HepG2 (cell line): Measurements from ENCODE around the gene B3GALNT2. TPM values are rescaled to one million over a fixed set of nuclear protein-coding genes. Genes with fewer than 3 reads are reported as not detected.
A peak's percentile ranks its signal among the peaks of the same experiment; 100 is the strongest.

Source experiments
- CCAR2 ChIP-seq: fragments of 200-400 bp; formaldehyde crosslinking; optimal IDR thresholded peaks from 2 replicates; pipeline ENCODE3; 2018; ENCODE audit warnings: low read depth, mild to moderate bottlenecking, low read length, moderate library complexity
- CEBPB ChIP-seq: IDR thresholded peaks from 2 replicates; pipeline ENCODE4 v1.6.1; 2011; ENCODE audit warnings: low read depth, low read length, improper control_type of control experiment, borderline replicate concordance
- DR1 ChIP-seq: sonication (generic); formaldehyde crosslinking; IDR thresholded peaks from 2 replicates; pipeline ENCODE4 v1.8.0; 2021; ENCODE audit warnings: mild to moderate bottlenecking, missing genetic modification reagents, inconsistent platforms
- HMG20B ChIP-seq: conservative IDR thresholded peaks from 2 replicates; pipeline ENCODE4 v1.6.1; 2016; ENCODE audit warnings: missing genetic modification reagents, missing compliant biosample characterization
- HOXA3 ChIP-seq: sonication (generic); formaldehyde crosslinking; IDR thresholded peaks from 2 replicates; pipeline ENCODE4 v1.5.0; 2020; ENCODE audit warnings: missing genetic modification reagents
- MAFK ChIP-seq, 2 experiments: IDR thresholded peaks in 1 of 2; conservative IDR thresholded peaks in 1 of 2; 2 replicates each; pipeline ENCODE4 v1.6.1; 2011; ENCODE audit warnings: improper control_type of control experiment in 2 of 2, low read length in 2 of 2
- MTF1 ChIP-seq: sonication (generic); formaldehyde crosslinking; IDR thresholded peaks from 2 replicates; pipeline ENCODE4 v1.5.0; 2020; ENCODE audit warnings: missing genetic modification reagents
- RBAK ChIP-seq: sonication (generic); formaldehyde crosslinking; IDR thresholded peaks from 2 replicates; pipeline ENCODE4 v1.5.1; 2020; ENCODE audit warnings: mild to moderate bottlenecking, missing genetic modification reagents
- SKI ChIP-seq: fragments of 450-650 bp; IDR thresholded peaks from one replicate; pipeline ENCODE4 v1.6.1; 2018; ENCODE audit warnings: mild to moderate bottlenecking; ENCODE audit not compliant: partially characterized antibody
- TGIF2 ChIP-seq: IDR thresholded peaks from 2 replicates; pipeline ENCODE4 v1.6.1; 2016; ENCODE audit warnings: control low read depth, missing compliant biosample characterization
- YEATS4 ChIP-seq: sonication (generic); formaldehyde crosslinking; IDR thresholded peaks from 2 replicates; pipeline ENCODE4 v1.4.0; 2020; ENCODE audit warnings: missing genetic modification reagents, borderline replicate concordance
- ZFP36L2 ChIP-seq: sonication (generic); formaldehyde crosslinking; IDR thresholded peaks from 2 replicates; pipeline ENCODE4 v1.4.0; 2020; ENCODE audit warnings: missing genetic modification reagents
- ZFYVE20 ChIP-seq: sonication (generic); formaldehyde crosslinking; IDR thresholded peaks from 2 replicates; pipeline ENCODE4 v1.8.0; 2023; ENCODE audit warnings: low read depth, mild to moderate bottlenecking, moderate library complexity, missing genetic modification reagents, borderline replicate concordance
- ZNF160 ChIP-seq: sonication (generic); formaldehyde crosslinking; IDR thresholded peaks from 2 replicates; pipeline ENCODE4 v1.8.0; 2022; ENCODE audit warnings: mild to moderate bottlenecking, inconsistent platforms, missing genetic modification reagents
- ZNF282 ChIP-seq: fragments of 450-650 bp; IDR thresholded peaks from 2 replicates; pipeline ENCODE4 v1.6.1; 2018; ENCODE audit not compliant: partially characterized antibody
- ZNF337 ChIP-seq: sonication (generic); formaldehyde crosslinking; IDR thresholded peaks from 2 replicates; pipeline ENCODE4 v1.5.1; 2020; ENCODE audit warnings: missing genetic modification reagents, low read depth, mild to moderate bottlenecking, borderline replicate concordance
- ZNF44 ChIP-seq: sonication (generic); formaldehyde crosslinking; IDR thresholded peaks from 2 replicates; pipeline ENCODE4 v1.5.1; 2020; ENCODE audit warnings: mild to moderate bottlenecking, missing genetic modification reagents
- ZNF567 ChIP-seq: sonication (generic); formaldehyde crosslinking; IDR thresholded peaks from 2 replicates; pipeline ENCODE4 v1.8.1; 2023; ENCODE audit warnings: mild to moderate bottlenecking, missing genetic modification reagents, borderline replicate concordance
- ZNF660 ChIP-seq: sonication (generic); formaldehyde crosslinking; IDR thresholded peaks from 2 replicates; pipeline ENCODE4 v1.5.1; 2020; ENCODE audit warnings: mild to moderate bottlenecking, low read depth, missing genetic modification reagents, borderline replicate concordance
- ZNF749 ChIP-seq: sonication (generic); formaldehyde crosslinking; IDR thresholded peaks from 2 replicates; pipeline ENCODE4 v1.8.0; 2022; ENCODE audit warnings: mild to moderate bottlenecking, missing genetic modification reagents, moderate library complexity, borderline replicate concordance
- polyA plus RNA-seq, 8 experiments: library from polyadenylated mRNA; depleted of rRNA in 3 of 8; stranded (reverse) in 7 of 8; unstranded in 1 of 8; fragments of >200 nt; fragmentation: Illumina TruSeq in 4 of 8; extraction: Trizol in 4 of 8; gene quantifications; 2 replicates each; pipeline versions ENCODE4 v1.2.1 to v1.2.3, GENCODE V29; 2011 to 2016; ENCODE audit warnings: low read depth in 4 of 8, missing spikeins in 1 of 8, mixed read lengths in 1 of 8; ENCODE audit not compliant: insufficient read depth in 1 of 8
- total RNA-seq, 5 experiments: library from RNA; depleted of rRNA; stranded (reverse); fragments of >200 nt; fragmentation: Illumina TruSeq; extraction: Trizol; gene quantifications; 2 replicates each; pipeline ENCODE4 v1.2.3, GENCODE V29; 2016; ENCODE audit warnings: low read depth in 1 of 5
- TF ChIP-seq, protein P1 (sequence below): IDR thresholded peaks from 2 replicates; pipeline ENCODE4 v1.6.1; 2018; ENCODE audit warnings: missing genetic modification reagents
- TF ChIP-seq, protein P2 (sequence below): sonication (generic); formaldehyde crosslinking; IDR thresholded peaks from 2 replicates; pipeline ENCODE4 v1.5.0; 2020; ENCODE audit warnings: mild to moderate bottlenecking, missing genetic modification reagents
- TF ChIP-seq, protein P3 (sequence below): sonication (generic); formaldehyde crosslinking; IDR thresholded peaks from 2 replicates; pipeline ENCODE4 v1.5.0; 2020; ENCODE audit warnings: missing genetic modification reagents, mild to moderate bottlenecking, borderline replicate concordance
- TF ChIP-seq, protein P4 (sequence below): sonication (generic); formaldehyde crosslinking; IDR thresholded peaks from 2 replicates; pipeline ENCODE4 v1.4.0; 2020; ENCODE audit warnings: missing genetic modification reagents

B3GALNT2 gene
- total and polyA plus RNA-seq, 2 of the 13 experiments (the other 11 are each of a cell fraction or from before 2014, with no cell fraction given) = 16.5 to 28.9 TPM

DNA sequence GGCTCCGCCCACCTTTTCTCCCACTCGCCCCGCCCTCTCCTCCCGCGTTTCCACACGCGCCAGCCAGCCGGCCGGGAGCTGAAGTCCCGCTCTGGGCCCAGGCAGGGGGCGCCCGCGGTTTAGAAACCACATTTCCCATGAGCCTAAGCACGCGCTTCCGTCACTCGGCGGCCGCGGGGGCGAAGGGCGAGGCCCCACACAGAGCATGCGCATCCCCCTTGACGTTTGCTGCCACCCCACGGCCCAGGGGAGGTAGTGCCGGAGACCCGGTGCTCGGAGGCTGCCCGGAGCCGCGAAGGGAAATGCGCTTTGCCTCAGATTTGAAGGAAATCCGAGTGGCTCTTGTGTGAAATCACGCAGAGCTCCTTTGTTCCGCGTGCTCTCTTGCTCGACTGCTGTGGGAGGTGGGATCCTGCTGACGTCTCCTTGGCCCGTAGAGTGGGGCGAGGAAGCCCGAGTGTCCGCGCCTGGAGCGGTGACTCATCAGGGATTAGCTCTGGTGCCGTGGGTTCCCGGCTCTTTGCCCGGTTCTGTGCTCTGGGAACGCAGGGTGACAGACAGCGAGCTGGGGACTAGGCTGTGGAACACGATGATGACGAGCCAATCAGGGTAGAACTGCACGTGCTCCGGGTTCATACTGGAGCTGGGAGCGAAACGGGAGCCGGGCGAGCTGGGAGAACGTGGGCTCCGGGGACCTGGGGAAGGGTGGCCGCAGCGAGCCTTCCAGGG is 406 bp upstream of the B3GALNT2 start (continued):
- TF ChIP-seq, protein P1, sequence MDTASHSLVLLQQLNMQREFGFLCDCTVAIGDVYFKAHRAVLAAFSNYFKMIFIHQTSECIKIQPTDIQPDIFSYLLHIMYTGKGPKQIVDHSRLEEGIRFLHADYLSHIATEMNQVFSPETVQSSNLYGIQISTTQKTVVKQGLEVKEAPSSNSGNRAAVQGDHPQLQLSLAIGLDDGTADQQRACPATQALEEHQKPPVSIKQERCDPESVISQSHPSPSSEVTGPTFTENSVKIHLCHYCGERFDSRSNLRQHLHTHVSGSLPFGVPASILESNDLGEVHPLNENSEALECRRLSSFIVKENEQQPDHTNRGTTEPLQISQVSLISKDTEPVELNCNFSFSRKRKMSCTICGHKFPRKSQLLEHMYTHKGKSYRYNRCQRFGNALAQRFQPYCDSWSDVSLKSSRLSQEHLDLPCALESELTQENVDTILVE (CRISPR knock-in tag) = peak; percentile 78; the same call in 1 of the 2 replicates
- TF ChIP-seq CEBPB (0 out of 2 replicates have a peak, but pooled peaks have one; percentile 1), ZNF567 (CRISPR knock-in tag) (no peak; the same call in 1 of the 2 replicates), MAFK (conservative IDR thresholded peaks at IDR 0.05 in 1 of 2, IDR thresholded peaks at IDR 0.05 in 1 of 2; ENCODE audit: low read length in 2 of 2) (no peak), MTF1 (CRISPR knock-in tag) (peak; percentile 77; the same call in 1 of the 2 replicates), CCAR2 (no peak), HMG20B (CRISPR knock-in tag) (no peak; the same call in 1 of the 2 replicates), ZFP36L2 (no peak), YEATS4 (CRISPR knock-in tag) (no peak; the same call in 1 of the 2 replicates), ZNF160 (CRISPR knock-in tag) (peak; percentile 79), ZNF337 (CRISPR knock-in tag) (no peak; the same call in 1 of the 2 replicates), HOXA3 (CRISPR knock-in tag) (peak; percentile 68; the same call in 1 of the 2 replicates), ZFYVE20 (CRISPR knock-in tag) (0 out of 2 replicates have a peak, but pooled peaks have one; percentile 53), ZNF749 (CRISPR knock-in tag) (no peak), SKI (no peak), RBAK (CRISPR knock-in tag) (no peak), ZNF44 (CRISPR knock-in tag) (peak; percentile 95; the same call in 1 of the 2 replicates), TGIF2 (0 out of 2 replicates have a peak, but pooled peaks have one; percentile 35), DR1 (0 out of 2 replicates have a peak, but pooled peaks have one; percentile 45), ZNF282 (no peak), ZNF660 (CRISPR knock-in tag) (no peak)
- TF ChIP-seq, protein P2, sequence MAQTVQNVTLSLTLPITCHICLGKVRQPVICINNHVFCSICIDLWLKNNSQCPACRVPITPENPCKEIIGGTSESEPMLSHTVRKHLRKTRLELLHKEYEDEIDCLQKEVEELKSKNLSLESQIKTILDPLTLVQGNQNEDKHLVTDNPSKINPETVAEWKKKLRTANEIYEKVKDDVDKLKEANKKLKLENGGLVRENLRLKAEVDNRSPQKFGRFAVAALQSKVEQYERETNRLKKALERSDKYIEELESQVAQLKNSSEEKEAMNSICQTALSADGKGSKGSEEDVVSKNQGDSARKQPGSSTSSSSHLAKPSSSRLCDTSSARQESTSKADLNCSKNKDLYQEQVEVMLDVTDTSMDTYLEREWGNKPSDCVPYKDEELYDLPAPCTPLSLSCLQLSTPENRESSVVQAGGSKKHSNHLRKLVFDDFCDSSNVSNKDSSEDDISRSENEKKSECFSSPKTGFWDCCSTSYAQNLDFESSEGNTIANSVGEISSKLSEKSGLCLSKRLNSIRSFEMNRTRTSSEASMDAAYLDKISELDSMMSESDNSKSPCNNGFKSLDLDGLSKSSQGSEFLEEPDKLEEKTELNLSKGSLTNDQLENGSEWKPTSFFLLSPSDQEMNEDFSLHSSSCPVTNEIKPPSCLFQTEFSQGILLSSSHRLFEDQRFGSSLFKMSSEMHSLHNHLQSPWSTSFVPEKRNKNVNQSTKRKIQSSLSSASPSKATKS (CRISPR knock-in tag) = no peak
- TF ChIP-seq, protein P3, sequence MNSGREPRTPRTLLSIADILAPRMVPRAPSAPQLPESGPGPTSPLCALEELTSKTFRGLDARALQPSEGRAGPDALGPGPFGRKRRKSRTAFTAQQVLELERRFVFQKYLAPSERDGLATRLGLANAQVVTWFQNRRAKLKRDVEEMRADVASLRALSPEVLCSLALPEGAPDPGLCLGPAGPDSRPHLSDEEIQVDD (CRISPR knock-in tag) = no peak
- TF ChIP-seq, protein P4, sequence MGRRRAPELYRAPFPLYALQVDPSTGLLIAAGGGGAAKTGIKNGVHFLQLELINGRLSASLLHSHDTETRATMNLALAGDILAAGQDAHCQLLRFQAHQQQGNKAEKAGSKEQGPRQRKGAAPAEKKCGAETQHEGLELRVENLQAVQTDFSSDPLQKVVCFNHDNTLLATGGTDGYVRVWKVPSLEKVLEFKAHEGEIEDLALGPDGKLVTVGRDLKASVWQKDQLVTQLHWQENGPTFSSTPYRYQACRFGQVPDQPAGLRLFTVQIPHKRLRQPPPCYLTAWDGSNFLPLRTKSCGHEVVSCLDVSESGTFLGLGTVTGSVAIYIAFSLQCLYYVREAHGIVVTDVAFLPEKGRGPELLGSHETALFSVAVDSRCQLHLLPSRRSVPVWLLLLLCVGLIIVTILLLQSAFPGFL (CRISPR knock-in tag) = no peak; the same call in 1 of the 2 replicates
